GM19324 (cell line): Measurements from ENCODE around the gene DDX31.
"Not testable (repeated sequence)": the region's sequence is repeated elsewhere in the genome, so short reads cannot be mapped to it uniquely, and the experiment has no call there.

Source experiments
- ATAC-seq: cut with Tn5 transposase; IDR thresholded peaks from one replicate; pipeline ENCODE4 v1.9.1; 2021; ENCODE audit warnings: mild to moderate bottlenecking, moderate library complexity; ENCODE audit not compliant: unreplicated experiment, low FRiP score

DDX31 gene

DNA sequence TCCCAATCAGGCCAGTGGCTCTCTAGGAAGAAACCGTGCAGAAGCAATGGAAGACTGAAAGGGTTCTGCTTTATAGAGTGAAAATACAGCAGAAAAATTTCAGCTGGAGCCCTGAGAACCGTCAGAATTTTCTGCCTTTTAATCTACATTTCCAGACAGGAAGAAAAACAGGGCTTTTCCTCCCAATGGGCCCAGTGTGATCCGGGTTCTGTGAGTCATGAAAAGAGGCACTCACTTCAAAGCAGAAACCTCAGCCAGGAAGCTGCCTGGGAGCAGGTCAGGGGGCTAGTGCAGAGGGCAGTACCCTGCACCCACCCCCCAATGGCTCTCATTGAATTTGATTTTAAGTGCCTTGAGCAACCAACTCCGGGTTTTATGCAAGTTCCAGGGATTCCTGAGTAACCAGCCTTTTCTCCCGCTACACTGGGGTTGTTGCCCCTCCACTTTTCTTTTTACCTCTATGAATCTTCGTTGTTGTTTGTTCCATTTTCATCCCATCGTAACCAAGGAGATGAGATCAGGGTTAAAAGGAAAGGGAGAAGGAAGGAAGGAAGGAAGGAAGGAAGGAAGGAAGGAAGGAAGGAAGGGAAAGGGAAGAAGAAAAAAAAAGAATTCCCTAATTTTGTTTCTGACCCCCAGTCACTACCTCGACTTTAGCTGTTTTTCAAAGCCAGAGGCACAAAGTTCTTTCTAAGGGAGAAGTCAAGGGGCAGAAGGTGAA lies 86.0 kb downstream of the DDX31 start:
- ATAC-seq, result no peak

DNA sequence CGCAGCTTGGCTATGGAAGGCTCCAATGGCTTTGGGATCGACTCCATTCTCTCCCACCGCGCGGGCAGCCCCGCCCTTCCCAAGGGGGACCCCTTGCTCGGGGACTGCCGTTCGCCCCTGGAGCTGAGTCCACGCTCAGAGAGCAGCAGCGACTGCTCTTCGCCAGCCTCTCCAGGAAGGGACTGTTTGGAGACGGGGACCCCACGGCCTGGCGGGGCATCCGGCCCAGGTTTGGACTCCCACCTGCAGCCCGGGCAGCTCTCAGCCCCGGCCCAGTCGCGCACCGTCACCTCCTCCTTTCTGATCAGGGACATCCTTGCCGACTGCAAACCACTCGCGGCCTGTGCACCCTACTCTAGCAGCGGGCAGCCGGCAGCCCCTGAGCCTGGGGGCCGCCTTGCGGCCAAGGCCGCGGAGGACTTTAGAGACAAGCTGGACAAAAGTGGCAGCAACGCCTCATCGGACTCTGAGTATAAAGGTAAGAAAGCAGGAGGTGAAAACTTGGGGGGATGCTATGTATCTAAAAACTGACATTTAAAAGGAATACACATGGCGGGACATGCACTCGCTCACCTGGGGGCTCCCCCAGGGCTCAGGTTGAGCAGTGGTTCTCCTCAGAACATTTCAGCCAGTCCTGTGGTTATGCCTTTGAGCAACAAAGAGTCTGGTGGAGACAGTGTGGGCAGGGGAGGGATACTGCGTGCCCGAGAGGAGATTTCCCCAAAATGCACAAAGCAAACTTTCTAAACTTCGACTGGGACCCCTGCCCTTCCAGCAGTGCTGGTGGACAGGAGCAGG lies 86.8 kb downstream of the DDX31 start:
- no peak for ATAC-seq

DNA sequence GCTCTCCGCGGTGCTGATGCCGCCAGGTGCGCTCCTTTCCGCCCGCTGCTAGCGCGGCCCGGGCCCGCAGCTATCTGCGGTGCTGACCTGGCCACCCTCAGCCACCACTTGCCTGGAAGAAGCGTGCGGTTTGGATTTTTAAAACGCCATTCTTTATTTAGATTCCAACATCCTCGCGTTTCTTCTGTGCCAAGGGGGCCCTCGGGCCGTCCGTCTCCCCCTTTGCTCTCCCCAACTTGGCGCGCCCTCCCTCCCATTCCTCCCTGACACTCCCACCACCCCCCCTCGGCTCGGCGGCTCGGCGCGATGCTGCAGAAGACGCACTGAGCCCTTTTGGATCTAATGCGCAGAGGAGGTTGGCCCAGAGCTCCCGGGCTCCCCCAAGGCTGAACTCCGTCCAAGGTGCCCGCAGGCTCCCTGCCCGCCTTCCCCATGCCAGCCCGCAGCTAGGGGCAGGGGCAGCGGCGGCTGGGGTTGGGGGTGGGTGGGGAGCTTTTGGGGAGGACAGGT lies 87.5 kb downstream of the DDX31 start, which contains the start of gene BARHL1:
TSS of gene BARHL1 (plus strand) at position 331 of the 510 bp plus-strand sequence. CDS start 192 bp downstream, outside the sequence.
- no peak for ATAC-seq

GRCh38 chr9:132579427-132579798 lies 90.4 kb downstream of the DDX31 start:
- ATAC-seq, result no peak

DNA sequence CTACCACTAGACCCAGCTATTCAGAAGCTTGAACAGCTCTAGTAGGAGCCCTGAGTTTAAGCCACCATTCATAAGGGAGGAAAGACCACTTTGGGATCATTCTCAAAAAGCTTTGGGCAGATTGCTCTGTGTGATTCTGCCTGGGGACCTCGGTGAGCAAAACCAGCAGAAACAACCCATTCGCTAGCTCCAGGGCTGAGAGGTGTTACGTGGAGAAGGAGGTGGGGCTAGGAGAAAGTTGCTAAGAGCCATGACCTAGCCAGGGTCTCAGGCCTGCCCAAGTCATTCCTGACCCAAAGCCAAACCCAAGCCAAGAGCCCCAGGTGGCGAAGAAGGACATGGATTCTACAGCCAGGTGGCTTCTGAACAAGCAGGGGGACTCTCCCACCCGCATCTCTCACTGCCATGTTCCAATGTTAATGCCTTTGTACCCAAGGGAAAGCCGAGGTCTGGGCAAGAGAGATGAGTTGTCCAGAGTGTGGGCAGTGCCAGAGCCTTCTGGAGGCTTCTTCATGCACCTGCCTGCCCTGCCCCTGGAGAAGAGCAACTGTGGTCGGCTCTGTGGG lies 91.3 kb downstream of the DDX31 start:
- ATAC-seq, result no peak

DNA sequence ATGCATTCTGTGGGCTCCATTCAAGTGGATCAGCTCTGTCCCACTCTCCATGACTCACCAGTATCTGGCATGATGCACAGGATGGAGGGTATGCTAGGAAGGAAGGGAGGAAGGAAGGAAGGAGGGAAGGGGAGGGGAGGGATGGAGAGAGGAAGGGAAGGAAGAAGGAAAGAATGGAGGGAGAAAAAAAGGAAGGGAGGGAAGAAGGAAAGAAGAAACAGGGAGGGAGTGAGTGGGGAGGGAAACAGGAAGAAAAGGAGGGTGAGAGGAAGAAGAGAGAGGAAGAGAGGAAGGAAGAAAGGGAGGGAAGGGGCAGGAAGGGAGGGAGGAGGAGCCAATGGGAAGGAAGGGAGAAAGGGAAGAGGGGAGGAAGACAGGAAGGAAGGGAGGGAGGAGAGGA lies 92.7 kb downstream of the DDX31 start:
- no peak for ATAC-seq

DNA sequence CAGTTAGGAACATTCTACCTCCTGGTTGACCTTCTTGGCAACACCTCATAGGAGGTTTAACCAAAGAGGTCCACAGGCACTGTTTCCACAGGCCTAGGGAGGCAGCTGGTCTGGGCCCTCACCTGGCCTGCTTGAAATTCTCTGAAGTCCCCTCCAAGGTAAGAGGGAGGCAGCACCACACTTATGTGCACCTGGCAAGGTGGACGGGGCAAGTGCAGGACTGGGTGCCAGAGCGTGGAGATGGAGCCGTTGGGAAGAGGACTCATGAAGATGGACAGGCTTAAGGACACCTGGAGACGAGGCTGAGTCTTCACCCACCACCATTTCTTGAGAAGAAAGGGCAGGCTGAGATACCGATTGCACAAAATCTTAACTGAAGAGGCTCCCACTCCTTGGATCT lies 94.0 kb downstream of the DDX31 start:
- ATAC-seq, result no peak

GRCh38 chr9:132575005-132575609 lies 94.7 kb downstream of the DDX31 start:
- ATAC-seq, result no peak

DNA sequence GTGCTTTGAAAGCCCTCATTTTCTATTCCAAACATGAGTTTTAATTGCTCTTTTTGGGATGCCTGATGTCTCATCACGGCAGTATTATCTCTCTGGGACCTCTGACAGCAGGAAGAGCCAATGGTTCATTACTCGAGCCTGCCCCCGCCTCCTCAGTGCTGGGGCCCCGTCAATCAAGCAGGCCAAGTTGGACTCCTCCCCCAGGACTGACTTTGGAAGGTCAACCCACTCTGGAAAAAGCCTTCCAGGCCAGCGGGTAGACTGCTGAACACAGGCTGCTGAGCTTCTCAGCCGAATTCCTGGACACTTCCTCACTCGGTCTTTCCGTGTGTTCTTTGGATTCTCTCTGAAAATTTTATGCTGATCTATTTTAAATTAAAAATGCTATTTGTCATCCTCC lies 96.9 kb downstream of the DDX31 start:
- ATAC-seq, result no peak

- no peak for ATAC-seq
Measured at GRCh38 chr9:132571806-132572600, 97.8 kb downstream of the DDX31 start.

DNA sequence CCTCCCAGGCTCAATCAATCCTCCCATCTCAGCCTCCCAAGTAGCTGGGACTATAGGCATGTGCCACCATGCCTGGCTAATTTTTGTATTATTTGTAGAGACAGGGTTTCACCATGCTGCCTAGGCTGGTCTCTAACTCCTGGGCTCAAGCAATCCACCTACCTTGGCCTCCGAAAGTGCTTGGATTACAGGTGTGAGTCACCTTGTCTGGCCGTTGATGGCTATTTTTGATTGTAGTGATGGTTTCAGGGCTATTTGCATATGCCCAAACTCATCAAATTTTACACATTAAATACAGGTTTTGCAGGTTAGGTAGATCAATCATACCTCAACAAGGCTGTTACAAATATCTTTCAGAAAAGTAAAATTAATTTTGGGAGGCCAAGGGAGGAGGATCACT lies 101.0 kb downstream of the DDX31 start:
- not testable (repeated sequence) for ATAC-seq

DNA sequence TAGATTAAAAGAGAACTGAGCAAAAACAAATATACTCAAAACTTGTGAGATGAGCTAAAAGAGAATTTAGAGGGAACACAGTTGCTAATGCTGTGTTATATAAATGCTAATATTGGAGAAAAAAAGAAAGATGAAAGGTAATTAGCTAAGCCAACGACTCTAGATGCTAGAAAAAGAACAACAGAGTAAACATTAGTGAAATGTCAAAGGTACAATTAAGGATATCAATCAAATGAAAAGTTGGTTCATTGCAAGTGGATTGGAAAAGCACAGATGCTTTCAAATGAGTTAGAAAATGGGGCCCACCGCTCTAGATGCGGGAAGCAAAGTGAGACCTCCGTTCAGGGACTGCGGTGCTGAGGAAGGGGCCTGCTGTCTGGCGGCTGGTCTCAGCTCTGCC lies 105.3 kb downstream of the DDX31 start:
- no peak for ATAC-seq

DNA sequence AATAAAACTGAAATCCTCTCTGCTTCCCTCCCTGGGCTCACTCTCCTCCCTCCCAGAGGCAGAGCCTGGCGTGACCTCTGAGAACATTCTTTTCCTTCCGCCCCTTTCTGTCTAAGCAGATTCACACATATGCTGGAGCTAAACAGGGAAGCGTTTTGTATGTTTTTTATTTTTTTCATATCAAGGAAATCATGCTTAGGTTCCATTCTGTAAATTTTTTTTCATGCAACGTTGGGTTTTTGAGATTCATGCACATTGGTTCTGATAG lies 107.5 kb downstream of the DDX31 start:
- no peak for ATAC-seq

- no peak for ATAC-seq
Measured at GRCh38 chr9:132560616-132561202, 109.1 kb downstream of the DDX31 start.

GRCh38 chr9:132559711-132560110 lies 110.1 kb downstream of the DDX31 start:
- no peak for ATAC-seq

DNA sequence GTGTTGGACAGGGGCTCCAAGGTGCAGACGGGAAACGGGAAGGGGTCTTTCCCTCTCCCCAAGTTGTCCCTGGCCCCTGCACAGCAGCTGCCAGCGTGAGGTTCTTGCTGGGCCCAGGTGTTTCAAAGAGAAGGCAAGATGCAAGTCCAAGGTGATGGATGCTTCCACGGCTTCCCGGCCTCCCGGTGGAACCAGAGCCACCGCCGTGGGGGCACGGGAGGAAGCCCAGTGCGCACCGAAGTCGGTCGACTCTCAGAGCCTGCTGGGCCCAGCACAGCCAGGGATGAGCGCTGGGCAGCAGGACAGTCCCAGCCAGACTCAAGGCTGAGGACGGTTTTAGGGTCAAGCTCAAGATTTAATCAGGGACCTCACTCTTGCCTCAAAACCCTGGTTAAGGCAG lies 112.6 kb downstream of the DDX31 start:
- ATAC-seq, result no peak

GRCh38 chr9:132556714-132557113 lies 113.1 kb downstream of the DDX31 start:
- no peak for ATAC-seq

DNA sequence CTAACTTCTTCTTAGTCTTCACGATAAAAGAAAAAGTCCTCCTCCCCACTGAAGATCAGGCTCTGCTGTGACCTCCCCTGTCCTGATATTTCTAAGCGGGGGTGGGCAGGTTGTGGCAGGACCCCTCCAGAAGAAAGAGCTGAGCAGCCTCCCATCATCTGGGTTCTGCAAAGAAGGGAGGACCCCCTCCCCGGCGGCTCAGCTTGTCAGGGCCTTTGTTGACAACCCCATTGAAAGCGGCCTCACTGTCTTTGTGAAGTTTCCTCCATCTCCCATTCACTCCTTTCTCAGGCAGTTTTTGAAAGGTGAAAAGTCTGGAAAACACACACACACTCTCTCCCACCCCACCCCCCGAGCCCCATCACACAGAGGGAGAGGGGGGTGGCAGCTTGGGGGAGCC lies 113.5 kb downstream of the DDX31 start:
- no peak for ATAC-seq

DNA sequence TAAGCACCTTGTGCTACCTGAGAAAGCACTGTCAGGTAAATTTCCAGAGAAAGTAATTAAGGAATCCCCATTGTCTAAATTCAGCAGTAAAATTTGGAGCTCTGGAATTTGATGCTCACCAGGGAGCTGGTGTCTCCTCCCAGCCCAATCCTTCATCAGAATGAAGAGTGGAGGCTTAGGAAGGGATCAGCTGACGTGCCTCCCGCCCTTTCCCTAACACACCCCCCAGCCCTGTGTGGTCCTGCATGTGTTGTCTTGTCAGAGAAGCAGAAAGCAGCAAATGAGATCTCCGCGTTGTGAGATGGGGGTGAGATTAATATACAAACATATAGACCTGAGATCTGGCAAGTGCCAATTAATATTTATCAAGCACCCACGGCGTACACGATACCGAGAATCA lies 114.3 kb downstream of the DDX31 start:
- ATAC-seq, result no peak

GRCh38 chr9:132554755-132555154 lies 115.0 kb downstream of the DDX31 start:
- no peak for ATAC-seq
